H9 (cell line): Measurements from ENCODE around the gene ARHGAP26. TPM values are rescaled to one million over a fixed set of nuclear protein-coding genes. Genes with fewer than 3 reads are reported as not detected.
A peak's percentile ranks its signal among the peaks of the same experiment; 100 is the strongest.

Experiments used
- DNase-seq: peaks from one replicate; pipeline ENCODE4 v3.0.0-alpha.2; 2017
- H2AFZ ChIP-seq: one replicate; pipeline ENCODE4 v1.6.1; 2013; ENCODE audit warnings: mild to moderate bottlenecking, low read length, control low read depth, moderate library complexity
- H2AK5ac ChIP-seq: 2 replicates; pipeline ENCODE4 v1.6.1; 2013; ENCODE audit warnings: low read length, control low read depth, mixed read lengths; ENCODE audit not compliant: insufficient read length
- H2BK120ac ChIP-seq: one replicate; pipeline ENCODE4 v1.6.1; 2013; ENCODE audit warnings: low read depth, mild to moderate bottlenecking, low read length, control low read depth, inconsistent platforms; ENCODE audit not compliant: poor library complexity, severe bottlenecking
- H2BK12ac ChIP-seq: 2 replicates; pipeline ENCODE4 v1.6.1; 2013; ENCODE audit warnings: low read length, control low read depth, mixed read lengths, low read depth; ENCODE audit not compliant: insufficient read length
- H2BK15ac ChIP-seq: 2 replicates; pipeline ENCODE4 v1.6.1; 2013; ENCODE audit warnings: low read depth, low read length, control low read depth
- H2BK20ac ChIP-seq: one replicate; pipeline ENCODE4 v1.6.1; 2013; ENCODE audit warnings: low read depth, mild to moderate bottlenecking, low read length, control low read depth, inconsistent platforms; ENCODE audit not compliant: poor library complexity, severe bottlenecking
- H2BK5ac ChIP-seq: 2 replicates; pipeline ENCODE4 v1.6.1; 2013; ENCODE audit warnings: low read length, control low read depth, mixed read lengths; ENCODE audit not compliant: insufficient read length
- H3K14ac ChIP-seq: 2 replicates; pipeline ENCODE4 v1.6.1; 2013; ENCODE audit warnings: low read length, control low read depth; ENCODE audit not compliant: insufficient read depth
- H3K18ac ChIP-seq: 2 replicates; pipeline ENCODE4 v1.6.1; 2013; ENCODE audit warnings: low read depth, mild to moderate bottlenecking, mixed read lengths, low read length, control low read depth; ENCODE audit not compliant: insufficient read length
- H3K23ac ChIP-seq: 2 replicates; pipeline ENCODE4 v1.6.1; 2013; ENCODE audit warnings: low read length, control low read depth, mixed read lengths, low read depth; ENCODE audit not compliant: insufficient read length
- H3K23me2 ChIP-seq: 2 replicates; pipeline ENCODE4 v1.6.1; 2013; ENCODE audit warnings: low read depth, mild to moderate bottlenecking, mixed read lengths, low read length, control low read depth; ENCODE audit not compliant: insufficient read length, poor library complexity, severe bottlenecking
- H3K27ac ChIP-seq: 2 replicates; pipeline ENCODE4 v1.5.1; 2013; ENCODE audit warnings: low read length, control low read depth, mixed read lengths, low read depth; ENCODE audit not compliant: insufficient read length
- H3K27me3 ChIP-seq: 2 replicates; pipeline ENCODE4 v1.6.1; 2013; ENCODE audit warnings: low read length, control low read depth, inconsistent platforms; ENCODE audit not compliant: insufficient read depth
- H3K4ac ChIP-seq: 2 replicates; pipeline ENCODE4 v1.6.1; 2013; ENCODE audit warnings: low read depth, mild to moderate bottlenecking, control low read depth, inconsistent platforms, low read length, moderate library complexity
- H3K4me1 ChIP-seq: 2 replicates; pipeline ENCODE4 v1.6.1; 2013; ENCODE audit warnings: low read length, control low read depth, inconsistent platforms; ENCODE audit not compliant: insufficient read depth
- H3K4me2 ChIP-seq: 2 replicates; pipeline ENCODE4 v1.6.1; 2013; ENCODE audit warnings: low read length, control low read depth, mixed read lengths; ENCODE audit not compliant: insufficient read length, insufficient read depth
- H3K56ac ChIP-seq: 2 replicates; pipeline ENCODE4 v1.6.1; 2013; ENCODE audit warnings: low read depth, mild to moderate bottlenecking, mixed read lengths, low read length, control low read depth; ENCODE audit not compliant: insufficient read length
- H3K79me1 ChIP-seq: 2 replicates; pipeline ENCODE4 v1.6.1; 2013; ENCODE audit warnings: low read depth, mild to moderate bottlenecking, moderate library complexity, low read length, control low read depth, inconsistent platforms; ENCODE audit not compliant: insufficient read depth, poor library complexity, severe bottlenecking
- H3K79me2 ChIP-seq: 2 replicates; pipeline ENCODE4 v1.6.1; 2013; ENCODE audit warnings: low read length, control low read depth, inconsistent platforms; ENCODE audit not compliant: insufficient read depth
- H3K9ac ChIP-seq: 2 replicates; pipeline ENCODE4 v1.6.1; 2013; ENCODE audit warnings: low read length, control low read depth, mixed read lengths; ENCODE audit not compliant: insufficient read length; ENCODE audit errors: extremely low read depth
- H3K9me3 ChIP-seq: one replicate; pipeline ENCODE4 v1.6.1; 2013; ENCODE audit warnings: low read depth, low read length, inconsistent platforms; ENCODE audit not compliant: control insufficient read depth
- H3T11ph ChIP-seq: one replicate; pipeline ENCODE4 v1.6.1; 2013; ENCODE audit warnings: mild to moderate bottlenecking, low read length, control low read depth, inconsistent platforms
- H4K20me1 ChIP-seq: one replicate; pipeline ENCODE4 v1.6.1; 2013; ENCODE audit not compliant: control insufficient read depth, insufficient read length, insufficient read depth
- H4K5ac ChIP-seq: 2 replicates; pipeline ENCODE4 v1.6.1; 2013; ENCODE audit warnings: low read depth, mild to moderate bottlenecking, mixed read lengths, low read length, control low read depth; ENCODE audit not compliant: insufficient read length
- H4K8ac ChIP-seq: replicated peaks from 2 replicates; pipeline ENCODE4 v1.6.1; 2013; ENCODE audit warnings: low read length, control low read depth, mixed read lengths, low read depth; ENCODE audit not compliant: insufficient read length
- H4K91ac ChIP-seq: 2 replicates; pipeline ENCODE4 v1.6.1; 2013; ENCODE audit warnings: low read depth, mild to moderate bottlenecking, moderate library complexity, mixed read lengths, low read length, control low read depth; ENCODE audit not compliant: insufficient read length
- H3K27ac Mint-ChIP-seq, 3 experiments: 2 replicates in 2 of 3; 3 replicates in 1 of 3; pipeline ENCODE4 v1.8.0; 2020 to 2021; ENCODE audit warnings: mixed read lengths in 3 of 3, mild to moderate bottlenecking in 1 of 3, moderate library complexity in 1 of 3
- H3K27me3 Mint-ChIP-seq: 2 replicates; pipeline ENCODE4 v1.8.0; 2021; ENCODE audit warnings: low read depth, mild to moderate bottlenecking, moderate library complexity, mixed read lengths
- H3K36me3 Mint-ChIP-seq, 3 experiments: 2 replicates in 2 of 3; 3 replicates in 1 of 3; pipeline ENCODE4 v1.8.0; 2020 to 2021; ENCODE audit warnings: low read depth in 3 of 3, mixed read lengths in 3 of 3; ENCODE audit not compliant: insufficient read depth in 1 of 3
- H3K4me1 Mint-ChIP-seq, 2 experiments: 2 replicates each; pipeline ENCODE4 v1.8.0; 2020; ENCODE audit warnings: mixed read lengths in 2 of 2
- H3K4me3 Mint-ChIP-seq, 2 experiments: 2 replicates in 1 of 2; 3 replicates in 1 of 2; pipeline ENCODE4 v1.8.0; 2020 to 2021; ENCODE audit warnings: mild to moderate bottlenecking in 2 of 2, mixed read lengths in 2 of 2, moderate library complexity in 1 of 2
- H3K9me3 Mint-ChIP-seq, 2 experiments: 2 replicates in 1 of 2; 3 replicates in 1 of 2; pipeline ENCODE4 v1.8.0; 2020; ENCODE audit warnings: mild to moderate bottlenecking in 2 of 2, mixed read lengths in 2 of 2, moderate library complexity in 1 of 2
- CTCF ChIP-seq: fragments of 200-600 bp; sonication (generic); conservative IDR thresholded peaks from 3 replicates; pipeline ENCODE4 v1.8.0; 2021; ENCODE audit warnings: antibody characterized with exemption, mild to moderate bottlenecking
- WGBS: extraction: QIAGEN DNeasy Blood & Tissue Kit; methylation state at CpG from one replicate; pipeline ENCODE4 v1.1.7; 2013; ENCODE audit warnings: missing lambda C conversion rate, low lambda C conversion rate, mixed read lengths; ENCODE audit not compliant: insufficient read length; ENCODE audit errors: extremely low coverage; 5-methylcytosine and 5-hydroxymethylcytosine counted together
- total RNA-seq: library from RNA; stranded (reverse); gene quantifications from 2 replicates; pipeline ENCODE4 v1.2.1, GENCODE V29; 2021

Gene ARHGAP26
- total RNA-seq, 1 experiment from 2014 or later, result 13.8 TPM

GRCh38 chr5:143050183-143050582 lies 280.0 kb downstream of the ARHGAP26 start:
- no peak overlapping the region for H2BK120ac ChIP-seq
- Mint-ChIP-seq H3K36me3 (peaks cover 0 to 7% (median 5%) of the 10 kb centered on the region in 3 experiments; a peak in 4 of 7 replicates), H3K27ac (peak overlapping the region in 1 of 3 experiments; percentile 36; a peak in 1 of 7 replicates), H3K4me1 (peaks cover 22 to 32% of the 10 kb centered on the region in 2 experiments), H3K27me3 (no peaks in the 10 kb centered on the region), H3K4me3 (no peak overlapping the region), H3K9me3 (no peaks in the 10 kb centered on the region)
- no peak overlapping the region for H3K4ac ChIP-seq
- H2AFZ ChIP-seq, result no peak overlapping the region
- H3K23me2 ChIP-seq, result no peaks in the 10 kb centered on the region
- no peak overlapping the region for H3K27ac ChIP-seq
- H3K79me1 ChIP-seq, result no peaks in the 10 kb centered on the region
- H2AK5ac ChIP-seq, result no peak overlapping the region
- no peaks in the 10 kb centered on the region for H3K9me3 ChIP-seq
- no peak overlapping the region for H2BK12ac ChIP-seq
- no peak overlapping the region for H3K4me2 ChIP-seq
- no peak overlapping the region for H3K23ac ChIP-seq
- no peaks in the 10 kb centered on the region for H3K79me2 ChIP-seq
- H3K9ac ChIP-seq, result no peak overlapping the region
- no peak overlapping the region for H3K14ac ChIP-seq
- H2BK20ac ChIP-seq, result no peak overlapping the region
- no peak overlapping the region for H2BK15ac ChIP-seq
- TF ChIP-seq CTCF, result no peak
- H3T11ph ChIP-seq, result no peak overlapping the region
- H3K4me1 ChIP-seq, result peaks cover 6% of the 10 kb centered on the region
- no peaks in the 10 kb centered on the region for H3K27me3 ChIP-seq
- H4K5ac ChIP-seq, result no peak overlapping the region
- H3K18ac ChIP-seq, result no peak overlapping the region
- no peak overlapping the region for H2BK5ac ChIP-seq
- H3K56ac ChIP-seq, result no peak overlapping the region
- WGBS, result no CpG with 5 or more reads among the region's 4 CpGs
- DNase-seq, result no peak
- no peak overlapping the region for H4K8ac ChIP-seq
- H4K20me1 ChIP-seq, result no peaks in the 10 kb centered on the region
- no peak overlapping the region for H4K91ac ChIP-seq
